K562 (cell line): Measurements from ENCODE around the gene DIP2B. TPM values are rescaled to one million over a fixed set of nuclear protein-coding genes. Genes with fewer than 3 reads are reported as not detected.

Source experiments
- ATAC-seq: fragments of 200-7000 bp; cut with Tn5 transposase; 3 replicates; pipeline ENCODE4 v1.9.1; 2020; ENCODE audit warnings: moderate library complexity
- BruUV-seq: library from RNA; stranded (reverse); fragments of 400-500 nt; replicated peaks from 2 replicates; lab custom pipeline; 2021; lab: Mats Ljungman, UMichigan
- CTCF ChIA-PET: fragments of 300-600 bp; formaldehyde crosslinking; extraction: SDS; loops from one replicate; lab custom pipeline; 2021; ENCODE audit warnings: low intra/inter-chr PET ratio; lab: Yijun Ruan, JAX
- POLR2A ChIA-PET: fragments of 300-600, 350-650 bp; sonication (Branson Sonifier 250); formaldehyde crosslinking; extraction: SDS; loops from one replicate; lab custom pipeline; 2021; ENCODE audit warnings: antibody characterized with exemption, inconsistent platforms; lab: Yijun Ruan, JAX
- DNase-seq, 4 experiments: peaks; one replicate each; pipeline versions ENCODE4 v3.0.0 to v3.0.0-alpha.2; 2011 to 2018; ENCODE audit warnings: low spot score in 3 of 4, mixed read lengths in 3 of 4; ENCODE audit errors: extremely low read depth in 1 of 4
- FAIRE-seq: peaks from 2 replicates; lab custom pipeline; 2011; peaks lifted over from hg19 to GRCh38; lab: Jason Lieb, UNC
- H2AFZ ChIP-seq: 2 replicates; pipeline ENCODE4 v1.6.0; 2011; ENCODE audit warnings: low read depth, low read length, control low read depth, inconsistent platforms
- H3K27ac ChIP-seq: fragments of 200-600 bp; 3 replicates; pipeline ENCODE4 v1.8.0; 2011; ENCODE audit warnings: low read depth, mild to moderate bottlenecking, control low read depth, inconsistent platforms, low read length, moderate library complexity, mixed read lengths; ENCODE audit errors: extremely low read depth
- H3K27me3 ChIP-seq, 2 experiments: fragments of 300-600 bp in 1 of 2; 2 replicates in 1 of 2; 3 replicates in 1 of 2; pipeline versions ENCODE4 v1.6.0 to v1.8.0; 2011; ENCODE audit warnings: inconsistent platforms in 2 of 2, low read length in 2 of 2, mild to moderate bottlenecking in 1 of 2, mixed read lengths in 1 of 2, moderate library complexity in 1 of 2; ENCODE audit not compliant: control insufficient read depth in 2 of 2, insufficient read depth in 2 of 2
- H3K36me3 ChIP-seq: fragments of 300-600 bp; 3 replicates; pipeline ENCODE4 v1.8.0; 2011; ENCODE audit warnings: mild to moderate bottlenecking, low read length, inconsistent platforms; ENCODE audit not compliant: control insufficient read depth, insufficient read depth
- H3K4me1 ChIP-seq, 2 experiments: fragments of 200-600 bp in 1 of 2; replicated peaks in 1 of 2; 2 replicates in 1 of 2; 3 replicates in 1 of 2; pipeline versions ENCODE4 v1.5.1 to v1.8.0; 2011; ENCODE audit warnings: inconsistent platforms in 2 of 2, low read length in 2 of 2, mild to moderate bottlenecking in 1 of 2, mixed read lengths in 1 of 2, moderate library complexity in 1 of 2; ENCODE audit not compliant: control insufficient read depth in 2 of 2, insufficient read depth in 2 of 2
- H3K4me2 ChIP-seq: 2 replicates; pipeline ENCODE4 v1.6.1; 2011; ENCODE audit warnings: low read length, control low read depth, inconsistent platforms, mixed read lengths; ENCODE audit not compliant: insufficient read depth
- H3K4me3 ChIP-seq: fragments of 200-600 bp; sonication (generic), shearing (Covaris generic); 2 replicates; pipeline ENCODE4 v1.5.1; 2016; ENCODE audit warnings: control low read depth, inconsistent platforms
- H3K79me2 ChIP-seq: fragments of 200-600 bp; 3 replicates; pipeline ENCODE4 v1.8.0; 2011; ENCODE audit warnings: low read length, inconsistent platforms; ENCODE audit not compliant: control insufficient read depth, insufficient read depth
- H3K9ac ChIP-seq, 2 experiments: 2 replicates each; pipeline versions ENCODE4 v1.6.0 to v1.6.1; 2011; ENCODE audit warnings: low read depth in 2 of 2, low read length in 2 of 2, control low read depth in 1 of 2, inconsistent platforms in 1 of 2, mild to moderate bottlenecking in 1 of 2, mixed read lengths in 1 of 2; ENCODE audit not compliant: insufficient read depth in 1 of 2
- H3K9me1 ChIP-seq: one replicate; pipeline ENCODE4 v1.6.0; 2011; ENCODE audit warnings: inconsistent platforms, mild to moderate bottlenecking, low read length, moderate library complexity; ENCODE audit not compliant: control insufficient read depth, insufficient read depth
- H3K9me3 ChIP-seq: replicated peaks from 2 replicates; pipeline ENCODE4 v1.5.1; 2011; ENCODE audit warnings: low read depth, low read length, inconsistent platforms; ENCODE audit not compliant: control insufficient read depth, insufficient read depth
- H4K20me1 ChIP-seq: replicated peaks from 2 replicates; pipeline ENCODE4 v1.6.1; 2011; ENCODE audit warnings: low read length, inconsistent platforms, mixed read lengths; ENCODE audit not compliant: control insufficient read depth, insufficient read depth
- FOXK2 ChIP-seq, 2 experiments: fragments of 450-650 bp; IDR thresholded peaks in 1 of 2; conservative IDR thresholded peaks in 1 of 2; 2 replicates each; pipeline ENCODE4 v1.6.1; 2016; ENCODE audit warnings: low read depth in 2 of 2, mild to moderate bottlenecking in 1 of 2
- PREB ChIP-seq: sonication (generic); formaldehyde crosslinking; IDR thresholded peaks from 2 replicates; pipeline ENCODE4 v1.8.1; 2023; ENCODE audit warnings: mild to moderate bottlenecking, missing genetic modification reagents
- RBM34 ChIP-seq: fragments of 200-400 bp; formaldehyde crosslinking; IDR thresholded peaks from 2 replicates; pipeline ENCODE4 v1.6.1; 2018; ENCODE audit warnings: low read length, borderline replicate concordance; ENCODE audit not compliant: insufficient read depth
- SAFB ChIP-seq: fragments of 200-400 bp; formaldehyde crosslinking; IDR thresholded peaks from 2 replicates; pipeline ENCODE4 v1.6.1; 2017; ENCODE audit warnings: low read depth, low read length, borderline replicate concordance
- SRSF1 ChIP-seq: fragments of 200-400 bp; formaldehyde crosslinking; IDR thresholded peaks from 2 replicates; pipeline ENCODE4 v1.6.1; 2017; ENCODE audit warnings: mild to moderate bottlenecking, low read depth, low read length, moderate library complexity
- STAT5B ChIP-seq: fragments of 250-450 bp; sonication (Bioruptor Pico); IDR thresholded peaks from 2 replicates; pipeline ENCODE4 v1.8.0; 2021; ENCODE audit warnings: mild to moderate bottlenecking, inconsistent platforms
- ZHX1 ChIP-seq: fragments of 150-350 bp; conservative IDR thresholded peaks from 2 replicates; pipeline ENCODE4 v1.6.1; 2014; ENCODE audit warnings: low read length
- ZNF197 ChIP-seq: fragments of 200-800 bp; sonication (Bioruptor generic); IDR thresholded peaks from 2 replicates; pipeline ENCODE4 v1.6.1; 2016; ENCODE audit warnings: low read depth, missing genetic modification characterization, missing compliant biosample characterization
- WGBS: fragments of 100-300 bp; shearing (Covaris generic); methylation state at CpG from one replicate; pipeline ENCODE4 v1.1.6; 2016; ENCODE audit warnings: low coverage, mixed read lengths; ENCODE audit not compliant: insufficient coverage; ENCODE audit errors: missing lambda C conversion rate; 5-methylcytosine and 5-hydroxymethylcytosine counted together
- in situ Hi-C: fragments of 300-500 bp; cut with MboI; formaldehyde crosslinking; loops from 4 replicates; pipeline ENCODE4 v1.15.0; 2018; ENCODE audit warnings: inconsistent platforms, mixed read lengths
- intact Hi-C: fragments of 100-400 bp; cut with micrococcal nuclease; formaldehyde crosslinking; loops from 2 replicates; pipeline ENCODE4 v1.14.2; 2022
- polyA plus RNA-seq, 8 experiments: library from polyadenylated mRNA; depleted of rRNA in 4 of 8; stranded (reverse) in 5 of 8; unstranded in 3 of 8; fragments of >200 nt; fragmentation: Nextera tagmentation in 2 of 8; fragmentation: Illumina TruSeq in 1 of 8; extraction: Ambion mirVana in 2 of 8; extraction: Trizol in 1 of 8; gene quantifications; 2 replicates each; pipeline versions ENCODE4 v1.2.1 to v1.2.3, GENCODE V29; 2011 to 2014; ENCODE audit warnings: inconsistent platforms in 1 of 8, missing spikeins in 1 of 8
- total RNA-seq, 7 experiments: library from RNA; depleted of rRNA in 6 of 7; stranded (reverse); fragments of >200 nt in 6 of 7; fragmentation: Illumina TruSeq in 2 of 7; extraction: Trizol in 2 of 7; gene quantifications; 2 replicates each; pipeline versions ENCODE4 v1.2.1 to v1.2.3, GENCODE V29; 2011 to 2021; ENCODE audit warnings: low replicate concordance in 1 of 7

The DIP2B gene
- total and polyA plus RNA-seq, 9 of the 15 experiments (the other 6 are each of a cell fraction or from before 2014, with no cell fraction given) = 4.6 to 26.1 (median 18.8) TPM

GRCh38 chr12:50640321-50640939 is 135.6 kb downstream of the DIP2B start:
- POLR2A ChIA-PET = interaction anchor here (0.7 kb wide), 1 partner anchor 120 kb away, joined by 3 read pairs; no protein-coding TSS in a partner anchor
- Histone ChIP-seq H2AFZ (no peak overlapping the region), H3K4me3 (no peak overlapping the region), H3K27ac (no peak overlapping the region), H3K4me2 (no peak overlapping the region), H3K9ac (no peak overlapping the region), H3K4me1 (peaks cover 6 to 14% of the 10 kb centered on the region in 2 experiments; a peak in 4 of 5 replicates), H3K9me3 (no peaks in the 10 kb centered on the region), H3K36me3 (peaks cover 20% of the 10 kb centered on the region; the same call in 2 of the 3 replicates), H3K79me2 (no peaks in the 10 kb centered on the region), H3K9me1 (no peaks in the 10 kb centered on the region), H4K20me1 (no peaks in the 10 kb centered on the region), H3K27me3 (no peaks in the 10 kb centered on the region)
- in situ Hi-C loops = no loop called here
- DNase-seq (no peak), FAIRE-seq (no peak), ATAC-seq (no peak)
- 52% methylated on average over 7 of the region's 7 CpGs for WGBS
- intact Hi-C loops = no loop called here
- TF ChIP-seq ZNF197 = no peak
- no peak for TF ChIP-seq FOXK2 (conservative IDR thresholded peaks at IDR 0.05 in 1 of 2, IDR thresholded peaks at IDR 0.05 in 1 of 2; ENCODE audit: low read depth in 2 of 2)
- TF ChIP-seq STAT5B (CRISPR knock-in tag) = no peak
- CTCF ChIA-PET = no interaction called here
- BruUV-seq = no TSS peak

GRCh38 chr12:50641566-50641965 is 136.8 kb downstream of the DIP2B start:
- 13% methylated on average over 5 of the region's 5 CpGs for WGBS
- Histone ChIP-seq H3K27ac (peak overlapping the region; percentile 6), H3K9me1 (no peaks in the 10 kb centered on the region), H3K4me3 (no peak overlapping the region), H3K9me3 (no peaks in the 10 kb centered on the region), H3K4me2 (no peak overlapping the region), H3K36me3 (peaks cover 20% of the 10 kb centered on the region; the same call in 2 of the 3 replicates), H3K79me2 (no peaks in the 10 kb centered on the region), H3K4me1 (peaks cover 6 to 14% of the 10 kb centered on the region in 2 experiments; a peak in 4 of 5 replicates), H3K9ac (no peak overlapping the region; a peak in 1 of 4 replicates), H2AFZ (peak overlapping the region; percentile 25; the same call in 1 of the 2 replicates), H3K27me3 (no peaks in the 10 kb centered on the region), H4K20me1 (no peaks in the 10 kb centered on the region)
- BruUV-seq = no TSS peak
- CTCF ChIA-PET = no interaction called here
- POLR2A ChIA-PET = interaction anchor here (0.6 to 1.2 kb wide), 3 partner anchors 18 to 45 kb away, joined by 3 read pairs; no protein-coding TSS in a partner anchor
- ATAC-seq (peak; percentile 88), DNase-seq (peak; percentile 66 to 76 (median 74)), FAIRE-seq (peak; percentile 52)
- in situ Hi-C loops = no loop called here
- intact Hi-C loops = no loop called here
- TF ChIP-seq RBM34 (no peak), PREB (CRISPR knock-in tag) (no peak), SAFB (no peak), SRSF1 (no peak), ZHX1 (no peak)
